Measurements from ENCODE around the gene NCKAP5. TPM values are rescaled to one million over a fixed set of nuclear protein-coding genes. Genes with fewer than 3 reads are reported as not detected.

Gene NCKAP5
- total RNA-seq, 3 donors from 2014 or later (not counting 1 experiment from before 2014, with no cell fraction given), result 0.12 to 0.20 TPM; not detected in 1

DNA sequence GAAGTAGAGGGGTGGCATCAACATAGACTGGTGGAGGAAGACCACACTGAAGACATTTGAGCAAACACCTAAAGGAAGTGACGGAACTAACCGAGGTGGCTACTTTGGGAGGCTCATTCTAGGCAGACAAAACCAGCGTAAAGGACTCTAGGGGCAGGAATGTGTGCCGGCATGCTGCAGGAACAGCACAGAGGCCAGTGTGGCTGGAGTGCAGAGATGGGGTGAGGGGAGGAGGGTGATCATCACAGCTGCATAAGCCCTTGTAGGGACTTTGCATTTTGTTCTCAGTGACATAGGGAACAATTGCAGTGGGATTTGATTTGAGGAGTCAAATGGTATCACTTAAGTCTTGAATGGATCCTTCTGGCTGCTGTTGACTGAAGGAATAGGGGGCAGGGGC, 253.5 kb downstream of the NCKAP5 start:
- no peak overlapping the region for H3K27ac ChIP-seq (ENCODE audit: low read length)
- Mint-ChIP-seq H3K4me1 (no peaks in the 10 kb centered on the region), H3K9me3 (peaks cover 12 to 13% of the 10 kb centered on the region in 2 donors), H3K4me3 (no peak overlapping the region), H3K36me3 (no peaks in the 10 kb centered on the region), H3K27ac (no peak overlapping the region), H3K27me3 (ENCODE audit: low read depth in 2 of 2) (no peaks in the 10 kb centered on the region)
- H3K27me3 ChIP-seq (ENCODE audit: control insufficient read depth, insufficient read depth, low read length), result no peaks in the 10 kb centered on the region
- TF ChIP-seq, protein P1, sequence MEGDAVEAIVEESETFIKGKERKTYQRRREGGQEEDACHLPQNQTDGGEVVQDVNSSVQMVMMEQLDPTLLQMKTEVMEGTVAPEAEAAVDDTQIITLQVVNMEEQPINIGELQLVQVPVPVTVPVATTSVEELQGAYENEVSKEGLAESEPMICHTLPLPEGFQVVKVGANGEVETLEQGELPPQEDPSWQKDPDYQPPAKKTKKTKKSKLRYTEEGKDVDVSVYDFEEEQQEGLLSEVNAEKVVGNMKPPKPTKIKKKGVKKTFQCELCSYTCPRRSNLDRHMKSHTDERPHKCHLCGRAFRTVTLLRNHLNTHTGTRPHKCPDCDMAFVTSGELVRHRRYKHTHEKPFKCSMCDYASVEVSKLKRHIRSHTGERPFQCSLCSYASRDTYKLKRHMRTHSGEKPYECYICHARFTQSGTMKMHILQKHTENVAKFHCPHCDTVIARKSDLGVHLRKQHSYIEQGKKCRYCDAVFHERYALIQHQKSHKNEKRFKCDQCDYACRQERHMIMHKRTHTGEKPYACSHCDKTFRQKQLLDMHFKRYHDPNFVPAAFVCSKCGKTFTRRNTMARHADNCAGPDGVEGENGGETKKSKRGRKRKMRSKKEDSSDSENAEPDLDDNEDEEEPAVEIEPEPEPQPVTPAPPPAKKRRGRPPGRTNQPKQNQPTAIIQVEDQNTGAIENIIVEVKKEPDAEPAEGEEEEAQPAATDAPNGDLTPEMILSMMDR (IDR thresholded peaks at IDR 0.05), result no peak
- H3K36me3 ChIP-seq (ENCODE audit: control insufficient read depth, insufficient read depth, low read length), result no peaks in the 10 kb centered on the region
- H3K4me1 ChIP-seq (ENCODE audit: control insufficient read depth, insufficient read depth, low read length), result no peaks in the 10 kb centered on the region
- peaks cover 3% of the 10 kb centered on the region for H3K9me3 ChIP-seq (ENCODE audit: control insufficient read depth, insufficient read depth, low read length)
- intact Hi-C loops (cut with micrococcal nuclease), result no loop called here
- no peak overlapping the region for H3K4me3 ChIP-seq (ENCODE audit: low read length)
- ATAC-seq (no peak), DNase-seq (no peak)
- WGBS (ENCODE audit: insufficient coverage), result 85% methylated on average over 4 of the region's 4 CpGs

DNA sequence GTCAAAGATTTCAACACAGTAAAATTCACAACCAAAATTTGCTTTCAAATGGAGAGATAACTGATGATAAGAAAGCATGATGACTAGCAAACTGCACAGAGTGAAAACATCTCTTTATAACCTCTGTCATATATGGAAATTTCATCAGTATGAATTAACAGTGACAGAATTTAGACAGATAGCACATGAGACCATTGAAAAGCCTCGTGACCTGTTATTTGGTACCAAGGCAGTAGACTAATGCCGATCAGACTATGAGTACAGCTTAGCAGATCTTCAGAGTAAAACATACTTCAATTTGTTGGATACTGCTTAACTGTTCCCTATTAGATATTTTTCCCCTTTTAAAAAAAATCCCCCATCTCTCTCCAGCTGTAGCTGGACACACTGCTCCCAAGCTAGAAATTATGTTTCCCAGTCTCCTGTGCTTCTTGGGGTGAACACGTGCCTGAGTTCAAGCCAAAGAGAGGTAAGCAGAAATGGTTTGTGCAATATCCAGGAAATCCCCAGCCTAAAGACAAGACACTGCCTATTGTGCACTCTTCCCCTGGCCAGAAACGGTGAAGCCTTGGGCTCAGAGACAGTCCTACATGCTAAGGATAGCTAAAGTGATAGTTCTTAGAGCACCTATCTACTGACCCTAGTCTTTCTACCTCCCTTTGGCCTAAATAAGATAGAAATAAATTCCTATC, 256.1 kb downstream of the NCKAP5 start:
- H3K9me3 Mint-ChIP-seq, result peaks cover 15% of the 10 kb centered on the region in 2 donors
- no peak overlapping the region for H3K4me3 Mint-ChIP-seq
- Histone ChIP-seq H3K4me3 (ENCODE audit: low read length) (no peak overlapping the region), H3K27ac (ENCODE audit: low read length) (no peak overlapping the region), H3K36me3 (ENCODE audit: control insufficient read depth, insufficient read depth, low read length) (no peaks in the 10 kb centered on the region), H3K27me3 (ENCODE audit: control insufficient read depth, insufficient read depth, low read length) (no peaks in the 10 kb centered on the region), H3K4me1 (ENCODE audit: control insufficient read depth, insufficient read depth, low read length) (no peaks in the 10 kb centered on the region), H3K9me3 (ENCODE audit: control insufficient read depth, insufficient read depth, low read length) (peaks cover 3% of the 10 kb centered on the region)
- TF ChIP-seq, protein P1 (IDR thresholded peaks at IDR 0.05), result no peak
- 92% methylated on average over 3 of the region's 4 CpGs for WGBS (ENCODE audit: insufficient coverage)
- DNase-seq (no peak), ATAC-seq (no peak)
- H3K27me3 Mint-ChIP-seq (ENCODE audit: low read depth in 2 of 2), result no peaks in the 10 kb centered on the region
- no peaks in the 10 kb centered on the region for H3K4me1 Mint-ChIP-seq
- no peak overlapping the region for H3K27ac Mint-ChIP-seq
- intact Hi-C loops (cut with micrococcal nuclease), result no loop called here
- peaks cover 10% of the 10 kb centered on the region for H3K36me3 Mint-ChIP-seq

DNA sequence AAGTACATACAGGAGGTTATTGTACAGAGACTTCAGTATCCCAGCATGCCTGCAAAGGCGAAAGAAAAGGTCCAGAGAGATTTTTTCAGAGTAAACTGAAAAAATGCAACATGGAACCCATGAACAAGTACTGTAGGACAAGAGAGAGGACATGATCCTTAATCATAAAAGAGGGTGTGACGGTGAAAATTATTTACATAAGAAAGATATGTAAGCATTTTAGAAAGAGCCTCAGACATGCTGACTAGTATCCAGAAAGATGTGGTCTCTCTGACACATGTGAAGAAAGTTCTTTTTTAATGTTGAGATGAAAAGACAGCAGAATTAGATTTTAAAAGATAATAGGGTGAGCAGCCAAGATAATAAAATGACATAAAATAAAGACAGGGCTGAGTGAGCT, 262.0 kb downstream of the NCKAP5 start:
- H3K27ac Mint-ChIP-seq, result no peak overlapping the region
- no peaks in the 10 kb centered on the region for H3K4me1 Mint-ChIP-seq
- H3K4me3 ChIP-seq (ENCODE audit: low read length), result no peak overlapping the region
- no peaks in the 10 kb centered on the region for H3K36me3 ChIP-seq (ENCODE audit: control insufficient read depth, insufficient read depth, low read length)
- H3K9me3 ChIP-seq (ENCODE audit: control insufficient read depth, insufficient read depth, low read length), result no peaks in the 10 kb centered on the region
- no peak overlapping the region for H3K27ac ChIP-seq (ENCODE audit: low read length)
- no peak for ATAC-seq
- TF ChIP-seq, protein P1 (IDR thresholded peaks at IDR 0.05), result no peak
- no peaks in the 10 kb centered on the region for H3K27me3 Mint-ChIP-seq (ENCODE audit: low read depth in 2 of 2)
- WGBS (ENCODE audit: insufficient coverage), result 86% methylated on average over 2 of the region's 2 CpGs
- no peak overlapping the region for H3K4me3 Mint-ChIP-seq
- peaks cover 7 to 11% of the 10 kb centered on the region in 2 donors for H3K9me3 Mint-ChIP-seq
- intact Hi-C loops (cut with micrococcal nuclease), result no loop called here
- H3K27me3 ChIP-seq (ENCODE audit: control insufficient read depth, insufficient read depth, low read length), result no peaks in the 10 kb centered on the region
- peaks cover 13% of the 10 kb centered on the region for H3K36me3 Mint-ChIP-seq
- H3K4me1 ChIP-seq (ENCODE audit: control insufficient read depth, insufficient read depth, low read length), result no peaks in the 10 kb centered on the region
- DNase-seq, result no peak

DNA sequence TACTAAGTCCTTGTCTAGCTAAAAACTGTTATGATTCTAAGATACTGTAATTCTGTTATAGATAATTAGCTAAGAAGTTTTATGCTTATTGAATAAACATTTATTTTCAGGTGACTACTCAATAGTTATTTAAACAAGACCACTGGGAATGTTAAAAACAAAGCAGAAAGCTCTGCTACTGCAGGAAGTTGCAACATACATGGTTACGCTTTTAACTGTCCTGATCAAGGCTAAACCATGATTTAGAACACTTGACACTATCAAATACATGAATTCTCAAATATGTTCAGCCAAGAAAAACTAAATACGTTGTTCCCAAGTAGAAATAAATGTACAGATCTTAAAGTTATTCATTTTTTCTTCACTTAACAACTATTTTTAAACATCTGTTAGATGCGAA, 263.9 kb downstream of the NCKAP5 start:
- H3K27ac Mint-ChIP-seq, result no peak overlapping the region
- WGBS (ENCODE audit: insufficient coverage), result 79% methylated on average over 2 of the region's 3 CpGs
- ATAC-seq, result no peak

More for the DNA sequence above, 263.9 kb downstream of the NCKAP5 start:
- H3K9me3 Mint-ChIP-seq, result peaks cover 6 to 7% of the 10 kb centered on the region in 2 donors
- no peak for DNase-seq
- H3K4me3 Mint-ChIP-seq, result no peak overlapping the region
- TF ChIP-seq, protein P1 (IDR thresholded peaks at IDR 0.05), result no peak
- H3K4me1 Mint-ChIP-seq, result no peaks in the 10 kb centered on the region
- no peaks in the 10 kb centered on the region for H3K27me3 Mint-ChIP-seq (ENCODE audit: low read depth in 2 of 2)
- peaks cover 13% of the 10 kb centered on the region for H3K36me3 Mint-ChIP-seq
- Histone ChIP-seq H3K4me3 (ENCODE audit: low read length) (no peak overlapping the region), H3K36me3 (ENCODE audit: control insufficient read depth, insufficient read depth, low read length) (no peaks in the 10 kb centered on the region), H3K27me3 (ENCODE audit: control insufficient read depth, insufficient read depth, low read length) (no peaks in the 10 kb centered on the region), H3K27ac (ENCODE audit: low read length) (no peak overlapping the region), H3K4me1 (ENCODE audit: control insufficient read depth, insufficient read depth, low read length) (no peaks in the 10 kb centered on the region), H3K9me3 (ENCODE audit: control insufficient read depth, insufficient read depth, low read length) (no peaks in the 10 kb centered on the region)
- intact Hi-C loops (cut with micrococcal nuclease), result no loop called here
